IPS-NIHi7 (cell line): Measurements from ENCODE around the gene TMEM183A.

Experiments used
- DNase-seq: peaks from one replicate; pipeline ENCODE4 v3.0.0; 2012; ENCODE audit warnings: mixed read lengths; ENCODE audit errors: extremely low spot score

TMEM183A gene

GRCh38 chr1:203072002-203072602, 64.9 kb downstream of the TMEM183A start:
- DNase-seq, result no peak

- no peak for DNase-seq
Observed at GRCh38 chr1:203072911-203073310, 65.7 kb downstream of the TMEM183A start.

- DNase-seq, result no peak
Observed at GRCh38 chr1:203073469-203073868, 66.3 kb downstream of the TMEM183A start.
